ENCODE results near the gene RNGTT.

DNA sequence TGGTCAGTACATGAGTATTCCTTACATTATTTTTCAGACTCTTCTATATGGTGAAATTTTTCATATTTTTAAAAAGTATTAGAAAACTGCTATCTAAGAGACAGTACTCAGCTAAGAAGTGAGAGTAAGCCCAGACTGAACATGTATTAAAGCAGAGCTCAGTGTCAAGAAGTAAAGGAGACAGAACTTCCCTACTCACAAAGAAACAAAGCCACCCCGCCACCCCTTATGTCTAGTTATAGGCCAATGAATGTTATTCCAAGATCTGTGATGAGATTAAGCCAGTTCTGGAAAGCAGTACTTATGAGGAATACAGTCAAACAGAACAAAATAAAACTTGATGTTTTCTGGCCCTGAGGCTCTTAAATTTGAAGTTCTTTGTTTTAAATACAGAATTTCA is 114.5 kb downstream of the RNGTT start:
- TF ChIP-seq EZH2 (IDR thresholded peaks at IDR 0.05; ENCODE audit: insufficient read depth, poor library complexity, severe bottlenecking): no peak
- TF ChIP-seq EZH2phosphoT487 (IDR thresholded peaks at IDR 0.05; ENCODE audit: insufficient read depth, low read depth): no peak
